Muscle layer of colon (tissue), 2 donors: ENCODE data around the gene DNAH9.

Source experiments
- H3K27ac ChIP-seq: one replicate; pipeline ENCODE4 v1.7.0; 2013; ENCODE audit warnings: low read depth, mild to moderate bottlenecking, low read length, moderate library complexity
- H3K27me3 ChIP-seq, 2 donors: one replicate each; pipeline ENCODE4 v1.7.0; 2013; ENCODE audit warnings: low read length in 2 of 2, mild to moderate bottlenecking in 2 of 2; ENCODE audit not compliant: insufficient read depth in 2 of 2, control insufficient read depth in 1 of 2
- H3K36me3 ChIP-seq: one replicate; pipeline ENCODE4 v1.7.0; 2013; ENCODE audit warnings: mild to moderate bottlenecking, low read length; ENCODE audit not compliant: insufficient read depth
- H3K4me1 ChIP-seq: one replicate; pipeline ENCODE4 v1.7.0; 2013; ENCODE audit warnings: mild to moderate bottlenecking, low read length; ENCODE audit not compliant: insufficient read depth
- H3K4me3 ChIP-seq, 2 donors: one replicate each; pipeline ENCODE4 v1.7.0; 2013; ENCODE audit warnings: low read length in 2 of 2, low read depth in 1 of 2, mild to moderate bottlenecking in 1 of 2, moderate library complexity in 1 of 2
- H3K9ac ChIP-seq: one replicate; pipeline ENCODE4 v1.7.0; 2013; ENCODE audit warnings: low read length
- H3K9me3 ChIP-seq: one replicate; pipeline ENCODE4 v1.7.0; 2013; ENCODE audit warnings: mild to moderate bottlenecking, low read length
- donor health status: abdominal sarcoma.
- donor health status: Adenocarcinoma of cecum.

The DNAH9 gene

DNA sequence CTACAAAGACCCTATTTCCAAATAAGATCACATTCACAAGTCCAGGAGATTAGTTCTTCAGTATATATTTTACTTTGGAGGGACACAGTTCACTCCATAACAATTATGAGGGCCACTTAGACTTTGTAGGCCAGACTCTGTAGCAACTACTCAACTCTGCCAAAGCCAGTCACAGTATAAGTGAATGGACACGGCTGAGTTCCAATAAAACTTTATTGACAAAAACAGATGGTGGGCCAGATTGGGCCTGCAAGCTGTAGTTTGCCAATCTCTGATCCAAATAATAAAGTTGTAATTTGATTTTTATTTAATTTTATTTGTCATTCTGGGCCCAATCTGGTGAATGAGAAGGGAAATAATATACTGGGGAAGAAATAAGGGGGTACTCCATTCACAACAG lies 297.9 kb downstream of the DNAH9 start:
- H3K36me3 ChIP-seq = no peaks in the 10 kb centered on the region

DNA sequence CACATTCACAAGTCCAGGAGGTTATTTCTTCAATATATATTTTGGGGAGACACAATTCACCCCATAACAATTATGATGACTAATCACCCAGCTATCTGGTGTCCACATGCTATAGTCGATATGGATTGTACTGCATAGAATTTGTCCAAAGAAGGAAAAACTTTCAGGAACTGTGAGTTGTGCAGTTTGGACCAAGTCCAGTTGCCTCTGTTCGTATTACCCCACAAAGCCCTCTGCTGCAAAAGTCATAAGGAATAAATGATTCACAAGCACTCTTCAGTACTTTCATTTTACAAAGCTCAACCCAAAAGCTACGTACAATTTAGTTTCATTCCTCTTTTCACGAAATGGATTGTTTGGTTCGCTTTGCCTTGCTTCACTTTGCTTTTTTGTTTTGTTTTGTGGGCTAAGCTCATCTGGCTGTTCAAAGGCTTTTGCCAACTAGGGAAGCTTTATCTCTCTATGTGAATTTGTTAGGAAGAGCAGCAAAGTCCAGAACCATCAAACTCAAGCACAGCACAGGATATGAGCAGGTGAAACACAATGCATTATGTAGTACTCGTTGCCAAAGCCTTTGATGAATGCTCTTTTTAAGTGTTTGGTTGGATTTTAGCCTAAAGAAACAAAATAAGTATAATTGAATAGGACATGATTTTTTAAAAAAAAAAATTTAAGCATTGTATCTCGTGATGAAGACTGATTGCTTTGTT lies 300.4 kb downstream of the DNAH9 start:
- Histone ChIP-seq H3K9ac (no peak overlapping the region), H3K36me3 (no peaks in the 10 kb centered on the region), H3K9me3 (no peaks in the 10 kb centered on the region), H3K27me3 (no peaks in the 10 kb centered on the region), H3K4me3 (no peak overlapping the region), H3K4me1 (peaks cover 5% of the 10 kb centered on the region), H3K27ac (no peak overlapping the region)

More for the DNA sequence above, 297.9 kb downstream of the DNAH9 start:
- no peak overlapping the region for H3K9ac ChIP-seq
- H3K27ac ChIP-seq = no peak overlapping the region
- H3K4me3 ChIP-seq = no peak overlapping the region
- no peaks in the 10 kb centered on the region for H3K27me3 ChIP-seq
- no peaks in the 10 kb centered on the region for H3K9me3 ChIP-seq
- peaks cover 5% of the 10 kb centered on the region for H3K4me1 ChIP-seq

DNA sequence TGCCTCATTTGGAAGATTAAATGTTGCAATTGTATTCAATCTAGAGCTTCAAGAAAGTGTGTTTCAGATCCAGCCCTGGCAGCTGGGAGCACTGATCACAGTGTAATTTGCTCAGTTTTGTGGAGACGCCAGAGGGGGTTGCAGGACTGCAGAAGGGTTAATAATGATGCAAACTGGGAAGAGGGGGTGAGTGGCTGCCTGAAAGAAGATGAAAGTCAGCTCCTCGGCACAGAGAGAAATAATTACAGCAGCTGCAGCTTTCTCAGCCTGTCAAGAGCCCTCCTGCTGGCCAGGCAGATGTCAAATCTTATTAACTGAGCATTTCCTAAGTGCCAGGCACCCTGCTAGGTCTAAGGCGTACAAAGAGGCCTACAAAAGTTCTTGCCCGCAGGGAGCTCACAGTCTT lies 301.3 kb downstream of the DNAH9 start:
- Histone ChIP-seq H3K27ac (no peak overlapping the region), H3K36me3 (no peaks in the 10 kb centered on the region), H3K9ac (no peak overlapping the region), H3K4me3 (no peak overlapping the region), H3K9me3 (no peaks in the 10 kb centered on the region), H3K4me1 (peaks cover 5% of the 10 kb centered on the region), H3K27me3 (no peaks in the 10 kb centered on the region)

DNA sequence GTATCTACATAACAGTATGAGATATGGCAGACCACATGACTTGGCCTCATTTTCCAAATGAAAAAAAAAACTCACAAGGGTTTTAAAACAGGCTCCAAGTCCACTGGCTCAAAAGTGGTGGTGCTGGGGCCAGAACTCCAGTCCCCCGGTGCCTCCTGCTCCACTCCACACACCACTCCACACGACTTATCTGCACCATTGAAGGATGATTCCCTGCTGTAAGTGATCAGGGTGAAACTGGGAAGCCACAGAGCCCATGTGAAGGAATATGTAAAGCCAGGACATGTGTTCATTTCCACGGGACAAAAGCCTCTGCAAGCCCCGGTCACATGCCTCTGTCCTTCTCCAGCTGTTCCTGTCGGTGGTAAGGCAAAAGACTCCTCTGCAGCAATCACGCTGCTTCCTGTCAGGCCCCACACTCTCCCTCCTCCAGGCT lies 301.8 kb downstream of the DNAH9 start:
- H3K4me1 ChIP-seq = peaks cover 5% of the 10 kb centered on the region
- no peaks in the 10 kb centered on the region for H3K36me3 ChIP-seq
- H3K27me3 ChIP-seq = no peaks in the 10 kb centered on the region
- no peak overlapping the region for H3K27ac ChIP-seq
- no peak overlapping the region for H3K9ac ChIP-seq
- no peak overlapping the region for H3K4me3 ChIP-seq
- no peaks in the 10 kb centered on the region for H3K9me3 ChIP-seq

DNA sequence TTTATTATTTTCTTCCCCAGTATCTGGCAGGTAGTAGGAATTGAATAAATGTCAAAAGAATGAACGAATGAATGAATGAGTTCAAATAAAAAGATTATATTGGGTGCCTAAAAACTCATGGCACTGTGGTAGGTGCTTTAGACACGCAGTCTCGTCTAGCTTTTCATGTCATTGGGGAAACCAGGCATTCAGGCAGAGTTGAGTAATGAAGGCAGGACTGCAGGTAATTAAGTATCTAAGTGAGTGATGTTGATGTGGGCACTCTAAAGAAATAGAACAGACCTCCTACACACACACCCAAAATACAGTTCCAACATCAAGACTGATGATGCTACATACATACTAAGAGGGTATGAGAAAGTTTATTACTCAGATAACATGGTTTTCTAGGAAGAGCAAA lies 302.4 kb downstream of the DNAH9 start:
- Histone ChIP-seq H3K9me3 (no peaks in the 10 kb centered on the region), H3K4me1 (peaks cover 5% of the 10 kb centered on the region), H3K27me3 (no peaks in the 10 kb centered on the region), H3K4me3 (no peak overlapping the region), H3K27ac (no peak overlapping the region), H3K9ac (no peak overlapping the region), H3K36me3 (no peaks in the 10 kb centered on the region)

DNA sequence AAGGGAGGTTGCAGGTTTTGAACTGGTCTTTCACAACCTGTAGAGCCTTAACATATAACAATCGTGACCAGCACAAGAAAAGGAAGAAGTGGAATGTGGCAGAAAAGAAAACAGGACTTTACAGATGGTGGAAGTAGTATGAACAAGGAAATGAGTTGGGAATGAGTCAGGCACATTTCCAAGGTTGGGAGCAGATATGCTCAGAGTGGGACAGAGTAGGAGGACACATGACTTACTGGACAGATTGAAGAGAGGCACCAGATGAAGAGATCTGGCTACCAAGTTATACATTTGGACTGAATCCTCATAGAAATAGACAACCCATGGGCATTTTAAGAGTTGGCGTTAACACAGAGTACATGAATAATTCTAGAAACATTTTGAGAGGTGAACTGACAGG lies 303.7 kb downstream of the DNAH9 start:
- Histone ChIP-seq H3K27me3 (no peaks in the 10 kb centered on the region), H3K4me1 (peaks cover 5% of the 10 kb centered on the region), H3K36me3 (no peaks in the 10 kb centered on the region), H3K9ac (no peak overlapping the region), H3K4me3 (no peak overlapping the region), H3K27ac (no peak overlapping the region), H3K9me3 (no peaks in the 10 kb centered on the region)

DNA sequence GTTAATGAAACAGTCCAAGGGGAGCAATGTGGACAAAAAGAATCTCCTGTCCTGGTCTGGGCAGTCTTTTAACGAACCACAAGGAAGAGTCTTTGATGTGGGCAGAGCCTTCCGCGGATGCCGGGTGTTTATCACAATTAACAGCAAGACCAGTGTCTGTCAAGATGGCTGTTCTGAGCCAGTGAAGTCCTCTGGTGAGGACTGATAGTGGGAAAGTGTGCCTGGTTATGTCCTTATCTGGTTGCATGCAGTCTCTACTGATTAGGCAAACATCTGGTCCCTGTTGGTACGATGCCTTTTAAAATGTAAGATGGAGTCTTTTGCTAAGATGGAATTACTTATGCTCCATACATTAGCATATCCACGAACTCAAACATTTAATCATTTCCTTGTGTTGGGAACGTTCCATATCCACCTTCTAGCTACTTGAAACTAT lies 310.5 kb downstream of the DNAH9 start:
- Histone ChIP-seq H3K9me3 (no peaks in the 10 kb centered on the region), H3K9ac (no peak overlapping the region), H3K4me1 (no peaks in the 10 kb centered on the region), H3K27ac (no peak overlapping the region), H3K36me3 (no peaks in the 10 kb centered on the region), H3K4me3 (no peak overlapping the region), H3K27me3 (no peaks in the 10 kb centered on the region)

DNA sequence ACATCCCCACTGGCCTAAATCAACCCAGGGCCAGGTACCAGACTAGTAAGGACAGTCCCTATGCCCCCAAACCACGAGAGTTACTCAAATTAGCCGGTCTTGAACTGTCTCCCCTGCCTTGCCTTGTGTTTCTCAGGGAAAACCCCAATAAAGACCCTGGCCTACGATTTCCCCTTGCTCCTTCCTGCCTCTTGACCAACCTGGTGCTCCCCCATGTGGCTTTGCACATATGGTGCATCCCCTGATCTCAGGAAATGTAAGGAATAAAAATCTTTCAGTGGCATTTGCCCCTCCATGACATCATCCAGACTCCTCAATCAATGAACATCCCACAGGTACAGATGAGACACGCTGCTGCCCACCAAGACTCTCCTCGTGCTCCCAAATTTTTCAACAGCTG lies 311.1 kb downstream of the DNAH9 start:
- Histone ChIP-seq H3K27ac (no peak overlapping the region), H3K4me3 (no peak overlapping the region), H3K9ac (no peak overlapping the region), H3K9me3 (no peaks in the 10 kb centered on the region), H3K36me3 (no peaks in the 10 kb centered on the region), H3K27me3 (no peaks in the 10 kb centered on the region), H3K4me1 (no peaks in the 10 kb centered on the region)

DNA sequence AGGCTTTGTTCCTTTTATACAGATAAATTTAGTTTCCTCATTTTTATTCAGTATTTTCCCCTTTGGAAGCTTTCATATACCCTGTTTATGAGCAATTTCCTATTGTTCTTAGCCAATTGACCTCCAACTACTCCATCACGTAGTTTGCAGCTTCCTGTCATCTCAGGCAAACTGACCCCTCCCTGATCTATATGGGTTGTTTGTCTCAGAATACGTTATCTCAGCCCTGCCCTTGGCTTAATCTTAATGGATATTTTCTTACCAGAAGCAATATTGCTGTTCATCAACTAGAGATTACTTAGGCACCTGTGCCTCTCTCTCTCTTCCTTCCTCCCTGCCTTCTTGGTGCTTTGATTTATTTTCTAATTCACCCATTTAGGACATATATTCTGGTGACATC lies 317.8 kb downstream of the DNAH9 start:
- H3K4me3 ChIP-seq = no peak overlapping the region
- H3K27ac ChIP-seq = no peak overlapping the region
- H3K27me3 ChIP-seq = no peaks in the 10 kb centered on the region
- H3K4me1 ChIP-seq = no peaks in the 10 kb centered on the region
- H3K9me3 ChIP-seq = no peaks in the 10 kb centered on the region
- H3K36me3 ChIP-seq = no peaks in the 10 kb centered on the region
- H3K9ac ChIP-seq = no peak overlapping the region

DNA sequence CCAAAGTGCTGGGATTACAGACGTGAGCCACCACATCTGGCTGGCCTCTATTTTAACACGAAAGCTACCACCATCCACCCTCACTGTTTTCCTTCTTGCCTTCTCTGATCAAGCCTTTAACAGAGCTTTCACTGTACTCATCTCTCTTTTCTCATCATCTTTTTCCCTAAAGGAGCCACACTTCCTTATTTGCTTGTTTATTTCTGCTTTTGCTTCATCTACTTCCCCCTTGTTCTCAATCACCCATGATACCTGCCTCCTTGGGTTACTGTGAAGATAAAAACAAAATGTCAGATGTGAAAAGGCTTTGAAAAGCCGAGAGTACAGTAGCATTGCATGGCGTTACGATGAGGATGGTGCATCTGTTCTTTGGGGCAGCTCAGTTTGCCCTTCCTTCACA lies 319.1 kb downstream of the DNAH9 start:
- Histone ChIP-seq H3K27ac (no peak overlapping the region), H3K27me3 (no peaks in the 10 kb centered on the region), H3K4me3 (no peak overlapping the region), H3K9me3 (no peaks in the 10 kb centered on the region), H3K9ac (no peak overlapping the region), H3K36me3 (no peaks in the 10 kb centered on the region), H3K4me1 (no peaks in the 10 kb centered on the region)

DNA sequence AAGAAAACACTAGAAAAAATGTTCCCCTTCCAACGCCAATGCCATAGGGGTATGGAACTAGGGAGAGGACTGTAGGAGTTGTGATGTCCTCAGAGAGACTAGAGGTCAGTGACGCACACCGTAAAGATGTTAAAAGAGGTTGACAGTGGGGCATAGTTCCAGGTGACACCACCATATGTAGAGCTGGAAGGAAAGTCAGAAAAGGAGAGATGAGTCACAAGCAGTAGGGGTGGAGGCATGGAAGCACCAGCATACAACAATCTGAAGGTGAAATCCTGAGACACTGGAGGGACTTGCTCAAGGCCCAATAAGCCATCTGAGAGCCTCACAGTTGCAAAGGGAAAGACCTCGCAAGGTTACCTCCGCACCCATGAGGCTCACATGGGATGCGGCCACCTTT lies 323.0 kb downstream of the DNAH9 start:
- H3K36me3 ChIP-seq = no peaks in the 10 kb centered on the region
- H3K9ac ChIP-seq = no peak overlapping the region
- peaks cover 3% of the 10 kb centered on the region for H3K4me1 ChIP-seq
- no peak overlapping the region for H3K4me3 ChIP-seq
- no peaks in the 10 kb centered on the region for H3K9me3 ChIP-seq
- H3K27me3 ChIP-seq = no peaks in the 10 kb centered on the region
- H3K27ac ChIP-seq = no peak overlapping the region

DNA sequence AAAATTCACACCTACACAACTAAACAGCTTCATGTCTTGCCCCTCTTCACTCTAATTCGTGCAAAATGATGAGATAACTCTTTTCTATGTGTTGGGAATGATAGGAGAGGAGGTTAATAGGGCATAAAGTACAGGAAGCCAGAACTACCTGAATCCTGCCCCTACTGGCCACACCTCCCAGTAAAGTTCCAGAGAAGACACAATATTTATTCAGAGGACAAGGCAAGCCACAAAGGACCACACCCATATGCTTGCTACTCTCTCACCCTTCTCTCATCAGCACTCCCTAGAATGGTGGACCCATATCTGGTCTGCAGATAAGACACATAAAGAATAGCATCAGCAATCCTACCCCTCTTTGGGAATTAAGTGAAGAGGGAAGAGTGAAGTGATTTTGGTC lies 324.4 kb downstream of the DNAH9 start:
- H3K4me3 ChIP-seq = no peak overlapping the region
- H3K9ac ChIP-seq = no peak overlapping the region
- no peaks in the 10 kb centered on the region for H3K9me3 ChIP-seq
- no peaks in the 10 kb centered on the region for H3K27me3 ChIP-seq
- H3K27ac ChIP-seq = no peak overlapping the region
- H3K36me3 ChIP-seq = no peaks in the 10 kb centered on the region
- peaks cover 3% of the 10 kb centered on the region for H3K4me1 ChIP-seq
